SK-N-SH (cell line): ENCODE measurements around the gene RPIA. TPM values are rescaled to one million over a fixed set of nuclear protein-coding genes. Genes with fewer than 3 reads are reported as not detected.
A peak's percentile ranks its signal among the peaks of the same experiment; 100 is the strongest.

Experiments used
- CTCF ChIA-PET: fragments of 300-600, 350-600 bp; formaldehyde crosslinking; extraction: SDS; loops from one replicate; lab custom pipeline; 2021; lab: Yijun Ruan, JAX
- POLR2A ChIA-PET: fragments of 350-600 bp; sonication (Branson Sonifier 250); formaldehyde crosslinking; extraction: SDS; loops from one replicate; lab custom pipeline; 2020; ENCODE audit warnings: antibody characterized with exemption, inconsistent platforms; lab: Yijun Ruan, JAX
- DNase-seq: peaks from one replicate; pipeline ENCODE4 v3.0.0; 2012
- H2AFZ ChIP-seq: fragments of 200-600 bp; sonication (generic); 2 replicates; pipeline ENCODE4 v1.8.1; 2016; ENCODE audit warnings: antibody characterized with exemption, mild to moderate bottlenecking, low read depth
- H3F3A ChIP-seq: fragments of 200-600 bp; sonication (generic); replicated peaks from 2 replicates; pipeline ENCODE3; 2016; ENCODE audit warnings: antibody characterized with exemption, mild to moderate bottlenecking; ENCODE audit not compliant: insufficient read depth
- H3K27ac ChIP-seq, 2 experiments: fragments of 200-500 bp in 1 of 2; fragments of 200-600 bp in 1 of 2; sonication (Bioruptor generic) in 1 of 2; sonication (generic), shearing (Covaris generic) in 1 of 2; 2 replicates each; pipeline versions ENCODE4 v1.5.1 to v1.6.1; 2014 to 2016; ENCODE audit warnings: low read depth in 2 of 2, inconsistent platforms in 1 of 2, low read length in 1 of 2, mild to moderate bottlenecking in 1 of 2, mixed read lengths in 1 of 2
- H3K27me3 ChIP-seq: fragments of 200-600 bp; sonication (generic), shearing (Covaris generic); 2 replicates; pipeline ENCODE4 v1.6.1; 2016; ENCODE audit warnings: mixed run types; ENCODE audit not compliant: insufficient read depth
- H3K36me3 ChIP-seq, 2 experiments: fragments of 200-500 bp in 1 of 2; fragments of 200-600 bp in 1 of 2; sonication (Bioruptor generic) in 1 of 2; sonication (generic) in 1 of 2; replicated peaks in 1 of 2; 2 replicates each; pipeline versions ENCODE3 to v1.5.1; 2014 to 2016; ENCODE audit warnings: low read length in 1 of 2, mild to moderate bottlenecking in 1 of 2; ENCODE audit not compliant: insufficient read depth in 2 of 2, control insufficient read depth in 1 of 2
- H3K4me1 ChIP-seq, 2 experiments: fragments of 200-500 bp in 1 of 2; fragments of 200-600 bp in 1 of 2; sonication (Bioruptor generic) in 1 of 2; sonication (generic), shearing (Covaris generic) in 1 of 2; 2 replicates each; pipeline versions ENCODE4 v1.5.1 to v1.6.1; 2014 to 2016; ENCODE audit warnings: low read depth in 1 of 2, low read length in 1 of 2, mixed run types in 1 of 2; ENCODE audit not compliant: insufficient read depth in 2 of 2, control insufficient read depth in 1 of 2
- H3K4me2 ChIP-seq: fragments of 200-600 bp; sonication (generic), shearing (Covaris generic); 2 replicates; pipeline ENCODE4 v1.6.1; 2017; ENCODE audit warnings: mixed run types
- H3K4me3 ChIP-seq, 2 experiments: fragments of 200-500 bp in 1 of 2; fragments of 200-600 bp in 1 of 2; sonication (Bioruptor generic) in 1 of 2; sonication (generic), shearing (Covaris generic) in 1 of 2; 2 replicates each; pipeline versions ENCODE4 v1.5.1 to v1.8.1; 2014 to 2016; ENCODE audit warnings: low read depth in 2 of 2, inconsistent platforms in 1 of 2, low read length in 1 of 2, mild to moderate bottlenecking in 1 of 2, mixed read lengths in 1 of 2, moderate library complexity in 1 of 2
- H3K79me2 ChIP-seq: fragments of 200-600 bp; sonication (generic); 2 replicates; pipeline ENCODE4 v1.8.1; 2017; ENCODE audit warnings: mild to moderate bottlenecking; ENCODE audit not compliant: insufficient read depth
- H3K9ac ChIP-seq: fragments of 200-600 bp; sonication (generic); 2 replicates; pipeline ENCODE4 v1.6.1; 2017; ENCODE audit warnings: mixed run types
- H3K9me2 ChIP-seq: fragments of 200-600 bp; sonication (generic); 2 replicates; pipeline ENCODE4 v1.6.1; 2017; ENCODE audit warnings: mixed run types
- H3K9me3 ChIP-seq: fragments of 200-600 bp; sonication (generic); 2 replicates; pipeline ENCODE4 v1.6.1; 2017; ENCODE audit warnings: mixed run types, mild to moderate bottlenecking, moderate library complexity
- H4K20me1 ChIP-seq: fragments of 200-600 bp; sonication (generic); 2 replicates; pipeline ENCODE4 v1.6.1; 2017; ENCODE audit warnings: mild to moderate bottlenecking, mixed run types; ENCODE audit not compliant: insufficient read depth
- FOXM1 ChIP-seq: IDR thresholded peaks from 2 replicates; pipeline ENCODE4 v1.4.0; 2012; ENCODE audit warnings: low read depth, mild to moderate bottlenecking
- GABPA ChIP-seq: IDR thresholded peaks from 2 replicates; pipeline ENCODE4 v1.4.0; 2012; ENCODE audit warnings: low read depth, mild to moderate bottlenecking
- GATA2 ChIP-seq: sonication (generic); formaldehyde crosslinking; IDR thresholded peaks from 2 replicates; pipeline ENCODE4 v1.5.0; 2020; ENCODE audit warnings: mild to moderate bottlenecking, missing genetic modification reagents
- MEF2A ChIP-seq: IDR thresholded peaks from 2 replicates; pipeline ENCODE4 v1.4.0; 2012; ENCODE audit warnings: low read depth, borderline replicate concordance
- NRF1 ChIP-seq: IDR thresholded peaks from 2 replicates; pipeline ENCODE4 v1.6.1; 2012; ENCODE audit warnings: low read depth, mild to moderate bottlenecking, low read length
- POLR2AphosphoS5 ChIP-seq: IDR thresholded peaks from 2 replicates; pipeline ENCODE4 v1.6.1; 2012; ENCODE audit warnings: low read depth, low read length
- RCOR1 ChIP-seq: fragments of 150-350 bp; IDR thresholded peaks from 2 replicates; pipeline ENCODE4 v1.6.1; 2017; ENCODE audit warnings: antibody characterized with exemption, low read length
- SIN3A ChIP-seq: IDR thresholded peaks from 2 replicates; pipeline ENCODE4 v1.6.1; 2012; ENCODE audit warnings: low read depth, mild to moderate bottlenecking, low read length, moderate library complexity, borderline replicate concordance
- TCF12 ChIP-seq: IDR thresholded peaks from 2 replicates; pipeline ENCODE4 v1.4.0; 2012
- TEAD4 ChIP-seq: IDR thresholded peaks from 2 replicates; pipeline ENCODE4 v1.4.0; 2012; ENCODE audit warnings: mild to moderate bottlenecking, borderline replicate concordance; ENCODE audit not compliant: insufficient read depth
- WGBS: methylation state at CpG from one replicate; pipeline ENCODE4 v1.1.6; 2017; ENCODE audit warnings: low lambda C conversion rate; 5-methylcytosine and 5-hydroxymethylcytosine counted together
- polyA plus RNA-seq, 3 experiments: library from polyadenylated mRNA; depleted of rRNA; stranded (reverse); fragments of >200 nt; gene quantifications; 2 replicates each; pipeline ENCODE4 v1.2.3, GENCODE V29; 2012
- TF ChIP-seq, protein P1 (sequence below): fragments of 200-600 bp; sonication (generic); IDR thresholded peaks from 2 replicates; pipeline ENCODE4 v1.6.1; 2017; ENCODE audit warnings: antibody characterized with exemption, mild to moderate bottlenecking, moderate library complexity
- TF ChIP-seq, protein P2 (sequence below): IDR thresholded peaks from 2 replicates; pipeline ENCODE4 v1.4.0; 2012; ENCODE audit warnings: low read depth, borderline replicate concordance
- TF ChIP-seq, protein P3 (sequence below): IDR thresholded peaks from 2 replicates; pipeline ENCODE4; 2012

Gene RPIA
- polyA plus RNA-seq, 1 of the 3 experiments (the other 2 are of a cell fraction) = 17.4 TPM

DNA sequence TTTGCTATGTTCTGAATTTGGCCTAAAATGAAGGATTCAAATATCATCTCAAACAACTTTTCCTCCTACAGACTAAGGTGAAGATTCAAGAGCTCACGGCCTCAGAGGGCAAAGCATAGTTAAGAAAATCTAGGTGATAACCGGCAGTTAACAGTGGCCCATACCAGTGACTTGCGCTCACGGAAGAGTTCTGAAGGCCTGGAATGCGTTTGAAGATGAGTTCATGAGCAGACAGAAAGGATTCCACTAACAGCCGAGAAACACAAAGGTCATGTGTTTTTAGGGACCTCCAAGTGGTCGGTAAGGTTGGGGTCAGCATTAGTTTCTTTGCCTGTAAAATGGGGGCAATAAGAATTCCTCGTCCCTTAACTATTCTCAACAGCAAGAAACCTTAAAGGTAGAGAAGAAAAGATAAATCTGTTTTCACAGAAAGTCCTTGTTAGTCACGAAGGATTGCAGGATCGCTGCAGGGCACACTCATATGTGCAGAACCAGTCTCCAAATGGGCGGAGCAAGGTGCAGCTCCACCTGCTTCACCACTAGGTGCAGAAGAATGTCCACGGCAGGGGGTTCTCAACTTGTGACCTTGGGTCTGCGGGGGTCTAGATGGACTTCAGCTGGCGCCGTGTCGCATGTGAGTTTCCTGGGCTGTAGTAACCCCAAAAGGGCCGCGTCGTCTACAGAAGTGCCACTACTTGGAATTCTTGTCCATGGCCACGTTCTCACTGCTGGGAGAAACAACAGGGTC, 708 bp upstream of the RPIA start:
- Histone ChIP-seq H3K4me3 (peak overlapping the region; percentile 82 to 97), H3K27me3 (no peaks in the 10 kb centered on the region), H3K9me2 (no peaks in the 10 kb centered on the region), H3K36me3 (no peaks in the 10 kb centered on the region), H3K79me2 (peaks cover 46% of the 10 kb centered on the region; the same call in 1 of the 2 replicates), H3K4me1 (peaks cover 0 to 19% of the 10 kb centered on the region in 2 experiments; a peak in 2 of 4 replicates), H3K4me2 (peak overlapping the region; percentile 92), H3K9me3 (no peaks in the 10 kb centered on the region), H3F3A (no peaks in the 10 kb centered on the region), H2AFZ (peak overlapping the region; percentile 94), H4K20me1 (no peaks in the 10 kb centered on the region), H3K9ac (peak overlapping the region; percentile 57), H3K27ac (peak overlapping the region; percentile 56 to 81; a peak in 3 of 4 replicates)
- TF ChIP-seq NRF1 = no peak
- TF ChIP-seq, protein P1, sequence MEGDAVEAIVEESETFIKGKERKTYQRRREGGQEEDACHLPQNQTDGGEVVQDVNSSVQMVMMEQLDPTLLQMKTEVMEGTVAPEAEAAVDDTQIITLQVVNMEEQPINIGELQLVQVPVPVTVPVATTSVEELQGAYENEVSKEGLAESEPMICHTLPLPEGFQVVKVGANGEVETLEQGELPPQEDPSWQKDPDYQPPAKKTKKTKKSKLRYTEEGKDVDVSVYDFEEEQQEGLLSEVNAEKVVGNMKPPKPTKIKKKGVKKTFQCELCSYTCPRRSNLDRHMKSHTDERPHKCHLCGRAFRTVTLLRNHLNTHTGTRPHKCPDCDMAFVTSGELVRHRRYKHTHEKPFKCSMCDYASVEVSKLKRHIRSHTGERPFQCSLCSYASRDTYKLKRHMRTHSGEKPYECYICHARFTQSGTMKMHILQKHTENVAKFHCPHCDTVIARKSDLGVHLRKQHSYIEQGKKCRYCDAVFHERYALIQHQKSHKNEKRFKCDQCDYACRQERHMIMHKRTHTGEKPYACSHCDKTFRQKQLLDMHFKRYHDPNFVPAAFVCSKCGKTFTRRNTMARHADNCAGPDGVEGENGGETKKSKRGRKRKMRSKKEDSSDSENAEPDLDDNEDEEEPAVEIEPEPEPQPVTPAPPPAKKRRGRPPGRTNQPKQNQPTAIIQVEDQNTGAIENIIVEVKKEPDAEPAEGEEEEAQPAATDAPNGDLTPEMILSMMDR = 0 out of 2 replicates have a peak, but pooled peaks have one; percentile 9
- CTCF ChIA-PET = interaction anchor here (1.0 to 2.5 kb wide), 4 partner anchors 8 to 19 kb away, joined by 3 to 8 read pairs (median 7); no protein-coding TSS in a partner anchor
- POLR2A ChIA-PET = interaction anchor here (0.5 kb wide), 1 partner anchor 318 kb away, joined by 5 read pairs; no protein-coding TSS in a partner anchor
- 51% methylated on average over 15 of the region's 20 CpGs for WGBS
- peak; percentile 32 for DNase-seq

DNA sequence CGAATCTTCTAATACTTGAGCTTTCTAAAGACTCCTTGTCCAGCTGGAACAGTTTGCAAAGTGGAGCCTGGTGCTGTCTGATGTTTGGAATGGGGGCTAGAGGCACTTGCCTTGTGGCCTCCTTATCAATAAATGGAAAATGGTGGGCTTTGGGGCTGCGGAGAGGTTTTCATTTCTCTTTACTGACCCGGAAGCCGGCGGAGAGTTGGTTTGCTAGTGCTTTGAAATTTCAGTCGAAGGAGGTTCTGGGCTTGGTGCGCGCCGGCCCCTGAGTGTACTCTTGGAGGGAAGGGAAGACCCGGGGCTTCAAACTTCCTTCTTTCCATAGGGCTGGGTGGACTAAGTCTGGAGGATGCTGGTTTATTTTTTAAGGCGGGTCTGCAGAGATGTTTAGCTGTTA, 714 bp downstream of the RPIA start:
- peak; percentile 33 for DNase-seq
- Histone ChIP-seq H3K27me3 (no peaks in the 10 kb centered on the region), H4K20me1 (no peaks in the 10 kb centered on the region), H3K36me3 (no peaks in the 10 kb centered on the region), H3K4me3 (peak overlapping the region; percentile 82 to 97), H3K4me2 (peak overlapping the region; percentile 86), H2AFZ (peak overlapping the region; percentile 94), H3K9ac (peak overlapping the region; percentile 67), H3K27ac (peak overlapping the region in 1 of 2 experiments; percentile 40; a peak in 1 of 4 replicates), H3K4me1 (peaks cover 0 to 19% of the 10 kb centered on the region in 2 experiments; a peak in 2 of 4 replicates), H3K9me3 (no peaks in the 10 kb centered on the region), H3F3A (no peaks in the 10 kb centered on the region), H3K79me2 (peaks cover 58% of the 10 kb centered on the region), H3K9me2 (no peaks in the 10 kb centered on the region)
- WGBS = 0% methylated on average over 9 of the region's 11 CpGs
- ChIA-PET CTCF (interaction anchor here (0.6 to 2.5 kb wide), 11 partner anchors 8 to 103 kb away, joined by 3 to 14 read pairs (median 4); no protein-coding TSS in a partner anchor), POLR2A (no interaction called here)
- TF ChIP-seq GATA2 (CRISPR knock-in tag) (no peak), SIN3A (no peak)

DNA sequence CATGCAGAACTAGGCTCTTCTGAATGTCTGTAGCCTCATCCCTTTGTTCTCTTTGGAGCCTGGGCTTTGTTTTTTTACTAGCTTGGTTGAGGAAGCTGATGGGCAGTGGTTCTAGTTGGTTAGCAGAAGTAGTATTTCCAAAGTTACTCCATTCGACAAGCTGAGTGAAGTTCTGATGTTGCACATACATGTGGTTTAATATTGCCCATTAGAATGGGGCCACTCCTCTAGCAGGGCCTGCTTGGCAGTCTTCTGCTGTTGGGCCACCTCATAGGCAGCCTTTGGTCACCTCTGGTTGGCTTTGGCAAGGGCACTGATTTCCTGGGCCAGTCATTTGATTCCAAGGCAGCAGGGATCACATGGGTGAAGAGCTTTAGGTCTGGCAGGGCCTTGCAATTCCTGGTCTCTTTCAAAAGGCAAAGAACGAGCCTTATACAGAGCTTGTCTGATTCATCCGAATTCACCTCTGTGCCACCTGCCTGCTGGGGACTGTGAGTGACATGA, 2.5 kb downstream of the RPIA start:
- Histone ChIP-seq H3K27ac (no peak overlapping the region), H3K4me2 (no peak overlapping the region), H3K9me2 (no peaks in the 10 kb centered on the region), H3K36me3 (peaks cover under 1 to 3% of the 10 kb centered on the region in 2 experiments), H4K20me1 (no peaks in the 10 kb centered on the region), H3K79me2 (peaks cover 72% of the 10 kb centered on the region), H3K27me3 (no peaks in the 10 kb centered on the region), H2AFZ (no peak overlapping the region), H3K4me1 (peaks cover 0 to 19% of the 10 kb centered on the region in 2 experiments; a peak in 2 of 4 replicates), H3F3A (no peaks in the 10 kb centered on the region), H3K4me3 (no peak overlapping the region), H3K9me3 (no peaks in the 10 kb centered on the region), H3K9ac (no peak overlapping the region)
- no peak for DNase-seq
- WGBS = 90% methylated on average over 3 of the region's 3 CpGs
- ChIA-PET CTCF (interaction anchor here (0.8 to 1.2 kb wide), 2 partner anchors 22 to 47 kb away, joined by 3 to 4 read pairs; no protein-coding TSS in a partner anchor), POLR2A (no interaction called here)
- no peak for TF ChIP-seq TCF12
- no peak for TF ChIP-seq MEF2A
- TF ChIP-seq POLR2AphosphoS5 = no peak
- TF ChIP-seq TEAD4 = no peak
- TF ChIP-seq SIN3A = no peak
- TF ChIP-seq, protein P1 = no peak
- TF ChIP-seq, protein P2, sequence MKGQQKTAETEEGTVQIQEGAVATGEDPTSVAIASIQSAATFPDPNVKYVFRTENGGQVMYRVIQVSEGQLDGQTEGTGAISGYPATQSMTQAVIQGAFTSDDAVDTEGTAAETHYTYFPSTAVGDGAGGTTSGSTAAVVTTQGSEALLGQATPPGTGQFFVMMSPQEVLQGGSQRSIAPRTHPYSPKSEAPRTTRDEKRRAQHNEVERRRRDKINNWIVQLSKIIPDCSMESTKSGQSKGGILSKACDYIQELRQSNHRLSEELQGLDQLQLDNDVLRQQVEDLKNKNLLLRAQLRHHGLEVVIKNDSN = no peak
- no peak for TF ChIP-seq RCOR1
- no peak for TF ChIP-seq FOXM1
- TF ChIP-seq GABPA = no peak
- TF ChIP-seq, protein P3, sequence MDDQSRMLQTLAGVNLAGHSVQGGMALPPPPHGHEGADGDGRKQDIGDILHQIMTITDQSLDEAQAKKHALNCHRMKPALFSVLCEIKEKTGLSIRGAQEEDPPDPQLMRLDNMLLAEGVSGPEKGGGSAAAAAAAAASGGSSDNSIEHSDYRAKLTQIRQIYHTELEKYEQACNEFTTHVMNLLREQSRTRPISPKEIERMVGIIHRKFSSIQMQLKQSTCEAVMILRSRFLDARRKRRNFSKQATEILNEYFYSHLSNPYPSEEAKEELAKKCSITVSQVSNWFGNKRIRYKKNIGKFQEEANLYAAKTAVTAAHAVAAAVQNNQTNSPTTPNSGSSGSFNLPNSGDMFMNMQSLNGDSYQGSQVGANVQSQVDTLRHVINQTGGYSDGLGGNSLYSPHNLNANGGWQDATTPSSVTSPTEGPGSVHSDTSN = no peak
